Urinary bladder (tissue), 4 donors: ENCODE data around the gene CAPN6. TPM values are rescaled to one million over a fixed set of nuclear protein-coding genes. Genes with fewer than 3 reads are reported as not detected.

Experiments used
- DNase-seq: peaks from one replicate; pipeline ENCODE4 v3.0.0-alpha.2; 2015; ENCODE audit errors: extremely low spot score
- H3K27ac ChIP-seq: one replicate; pipeline ENCODE4 v1.5.1; 2013; ENCODE audit warnings: low read depth, mild to moderate bottlenecking, moderate library complexity
- H3K36me3 ChIP-seq: one replicate; pipeline ENCODE4 v1.6.1; 2013; ENCODE audit warnings: mild to moderate bottlenecking, moderate library complexity; ENCODE audit not compliant: insufficient read depth
- H3K4me1 ChIP-seq: one replicate; pipeline ENCODE4 v1.6.1; 2013; ENCODE audit warnings: mild to moderate bottlenecking, moderate library complexity; ENCODE audit not compliant: insufficient read depth
- H3K4me3 ChIP-seq: one replicate; pipeline ENCODE4 v1.5.1; 2013; ENCODE audit warnings: low read depth, low read length
- WGBS: extraction: QIAGEN DNeasy Blood & Tissue Kit; methylation state at CpG from one replicate; pipeline ENCODE4 v1.1.7; 2013; 5-methylcytosine and 5-hydroxymethylcytosine counted together
- polyA plus RNA-seq: library from polyadenylated mRNA; stranded (reverse); fragments of 200-250 nt; gene quantifications from one replicate; pipeline ENCODE4 v1.2.3, GENCODE V29; 2013
- total RNA-seq: library from RNA; depleted of rRNA; stranded (reverse); fragments of >200 nt; gene quantifications from one replicate; pipeline ENCODE4 v1.2.3, GENCODE V29; 2014
- donor health status: healthy with polysubstance abuse.
- donor health status: healthy.

CAPN6 gene
- 52.4 TPM for total RNA-seq
- 0.54 TPM for polyA plus RNA-seq

DNA sequence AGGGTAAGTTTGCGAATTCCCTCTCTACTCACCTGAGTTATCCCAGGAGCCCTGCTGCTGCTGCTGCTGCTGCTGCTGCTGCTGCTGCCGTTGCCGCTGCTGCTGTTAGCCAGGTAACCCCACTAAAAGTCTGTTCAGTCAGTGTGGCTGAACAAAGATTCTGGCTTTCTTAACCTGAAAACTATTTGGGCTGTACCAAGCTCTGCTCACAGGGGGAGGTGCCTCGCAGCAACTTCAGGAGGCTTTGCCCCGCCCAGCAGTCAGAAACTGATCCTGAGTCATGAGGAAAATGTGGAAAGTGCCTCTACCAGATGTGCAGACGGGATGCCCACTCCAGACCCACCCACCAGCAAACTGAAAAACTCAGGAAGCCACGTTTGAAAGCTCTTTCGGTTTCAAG, at the start of gene CAPN6:
CAPN6 (minus strand) TSS at position 145 of the 400 bp plus-strand sequence. CDS start 6,547 bp downstream, outside the sequence.
- peak; percentile 8 for DNase-seq
- H3K27ac ChIP-seq = no peak within 1 kb of the TSS
- 37% methylated on average over 8 of the region's 8 CpGs for WGBS

DNA sequence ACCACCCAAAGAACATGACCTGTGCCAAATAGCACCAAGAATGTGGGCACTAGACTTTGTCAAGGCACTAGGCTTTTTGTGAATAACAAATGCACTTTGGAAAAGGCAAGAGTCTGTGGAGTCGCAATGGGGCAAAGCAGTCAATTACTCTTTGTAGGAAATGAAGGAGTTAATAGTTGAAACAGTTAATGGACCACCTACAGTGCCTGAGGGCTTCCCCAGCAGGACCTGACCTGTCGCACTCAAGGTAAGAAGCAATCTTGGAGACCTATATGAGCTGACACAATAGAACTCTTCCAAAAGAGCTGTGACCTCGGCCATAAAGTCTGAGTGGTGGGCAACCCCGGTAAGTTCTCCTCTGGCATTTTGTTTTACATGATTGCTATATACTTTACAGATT, 49.2 kb upstream of the CAPN6 start:
- WGBS = 69% methylated on average over 4 of the region's 4 CpGs
- no peaks in the 10 kb centered on the region for H3K36me3 ChIP-seq
- no peak overlapping the region for H3K27ac ChIP-seq
- no peak overlapping the region for H3K4me3 ChIP-seq
- no peak for DNase-seq
- H3K4me1 ChIP-seq = no peaks in the 10 kb centered on the region

More for the DNA sequence above, at the start of gene CAPN6:
- no peaks in the 10 kb centered on the region for H3K36me3 ChIP-seq
- H3K4me1 ChIP-seq = no peaks in the 10 kb centered on the region
- H3K4me3 ChIP-seq = no peak within 1 kb of the TSS

DNA sequence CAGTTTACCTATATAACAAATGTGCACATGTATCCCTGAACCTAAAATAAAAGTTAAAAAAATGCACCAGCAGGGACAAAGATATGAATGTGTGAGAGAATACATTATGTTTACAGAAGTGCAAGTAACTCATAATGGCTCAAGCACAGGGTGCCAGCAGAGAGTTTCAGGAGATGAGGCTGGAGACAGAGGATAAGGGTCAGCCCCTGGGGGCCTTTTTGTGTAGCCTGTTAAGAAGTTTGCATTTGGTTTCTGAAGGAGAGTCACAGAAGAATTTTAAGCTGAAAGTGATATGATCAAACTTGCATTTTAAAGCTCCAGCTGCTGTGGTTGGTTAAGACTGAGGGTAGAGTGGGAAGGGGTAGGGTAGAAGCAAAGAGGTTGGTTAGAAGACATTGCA, 48.6 kb upstream of the CAPN6 start:
- no peak for DNase-seq
- Histone ChIP-seq H3K36me3 (no peaks in the 10 kb centered on the region), H3K27ac (no peak overlapping the region), H3K4me1 (no peaks in the 10 kb centered on the region), H3K4me3 (no peak overlapping the region)

DNA sequence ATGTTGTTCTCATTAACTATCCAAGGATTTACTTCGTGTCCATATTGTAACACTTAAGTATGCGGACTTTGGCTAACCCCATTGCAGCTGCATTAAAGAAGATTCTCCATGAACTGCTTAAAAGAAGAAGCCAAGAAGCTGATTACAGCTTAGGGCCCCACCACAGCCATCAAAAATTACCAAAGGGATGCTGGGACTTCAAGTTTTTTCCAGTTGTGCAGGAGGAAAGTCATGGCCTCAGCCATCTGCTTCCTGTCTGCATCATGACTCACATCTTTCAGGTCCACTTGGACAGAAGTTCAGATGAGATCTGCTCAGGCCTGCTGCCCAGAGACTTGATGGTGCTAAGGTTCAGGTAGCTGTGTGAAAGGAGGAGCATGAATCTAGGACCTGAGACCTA, 38.8 kb upstream of the CAPN6 start:
- Histone ChIP-seq H3K4me1 (no peaks in the 10 kb centered on the region), H3K36me3 (no peaks in the 10 kb centered on the region), H3K4me3 (no peak overlapping the region), H3K27ac (no peak overlapping the region)
- peak; percentile 26 for DNase-seq
- WGBS = 49% methylated on average over 2 of the region's 2 CpGs

DNA sequence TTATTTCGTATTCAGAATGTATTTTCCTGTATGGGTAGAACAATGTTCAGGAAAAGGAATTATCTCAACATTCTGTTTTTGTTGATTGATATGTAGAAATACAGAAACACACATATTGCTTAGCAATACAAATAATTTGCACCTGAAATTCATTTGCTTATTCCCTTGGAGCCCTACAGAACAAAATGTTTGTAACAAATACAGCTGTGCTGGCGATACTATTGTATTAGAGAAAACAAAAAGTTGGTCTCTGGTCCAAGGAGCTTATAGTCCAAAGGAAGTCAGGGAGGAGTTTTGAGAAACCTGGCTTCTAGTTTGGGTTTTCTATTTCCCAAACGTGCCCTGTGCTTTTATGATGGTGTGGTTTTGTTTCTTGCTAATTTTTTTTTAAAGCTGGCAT, 37.8 kb upstream of the CAPN6 start:
- DNase-seq = no peak
- 69% methylated on average over 3 of the region's 3 CpGs for WGBS

GRCh38 chrX:111302284-111302683, 32.0 kb upstream of the CAPN6 start:
- Histone ChIP-seq H3K4me1 (no peaks in the 10 kb centered on the region), H3K4me3 (no peak overlapping the region), H3K36me3 (no peaks in the 10 kb centered on the region), H3K27ac (no peak overlapping the region)
- 80% methylated on average over 2 of the region's 2 CpGs for WGBS
- no peak for DNase-seq

More for the DNA sequence above, 37.8 kb upstream of the CAPN6 start:
- no peak overlapping the region for H3K27ac ChIP-seq
- no peaks in the 10 kb centered on the region for H3K36me3 ChIP-seq
- no peak overlapping the region for H3K4me3 ChIP-seq
- H3K4me1 ChIP-seq = no peaks in the 10 kb centered on the region

- no peak for DNase-seq
- WGBS = 82% methylated on average over 3 of the region's 3 CpGs
- Histone ChIP-seq H3K36me3 (no peaks in the 10 kb centered on the region), H3K4me3 (no peak overlapping the region), H3K27ac (no peak overlapping the region), H3K4me1 (no peaks in the 10 kb centered on the region)
Measured at GRCh38 chrX:111288841-111289240, 18.6 kb upstream of the CAPN6 start.

DNA sequence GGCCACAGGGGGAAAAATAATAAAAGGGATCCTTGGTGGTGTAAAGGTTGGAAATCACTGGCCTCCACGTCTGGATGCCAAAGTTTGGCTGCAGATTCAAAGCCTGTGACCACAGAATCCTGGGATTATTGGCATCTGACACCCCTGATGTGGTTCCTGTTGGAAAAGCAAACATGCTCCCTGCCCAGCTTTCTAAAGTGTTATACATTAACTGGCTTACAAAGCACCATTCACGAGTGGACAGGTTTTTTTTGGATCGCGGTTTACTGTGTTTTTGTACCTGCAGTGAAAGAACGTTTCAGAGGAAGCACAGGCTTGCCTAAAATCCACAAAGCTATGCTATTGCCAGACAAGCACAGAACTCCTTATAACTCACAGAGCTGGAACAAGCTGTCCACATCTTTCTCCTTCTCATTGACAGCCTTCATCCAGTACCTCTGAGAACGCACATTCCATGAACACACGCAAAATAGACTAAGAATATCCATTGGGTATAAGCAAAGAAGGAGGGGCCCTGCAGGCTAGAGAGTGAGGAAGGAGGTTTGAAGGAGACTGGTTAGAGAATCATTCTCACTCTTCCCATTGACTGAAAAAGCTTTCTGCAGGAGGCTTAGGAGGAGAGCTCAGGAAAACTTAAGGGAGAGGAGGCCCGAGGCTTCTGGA, 14.5 kb upstream of the CAPN6 start:
- no peak for DNase-seq
- 63% methylated on average over 8 of the region's 8 CpGs for WGBS

GRCh38 chrX:111283446-111283845, 13.2 kb upstream of the CAPN6 start:
- H3K4me1 ChIP-seq = no peaks in the 10 kb centered on the region
- H3K27ac ChIP-seq = no peak overlapping the region
- DNase-seq = no peak
- no peaks in the 10 kb centered on the region for H3K36me3 ChIP-seq
- H3K4me3 ChIP-seq = no peak overlapping the region
- WGBS = 98% methylated on average over 2 of the region's 2 CpGs

More for the DNA sequence above, 14.5 kb upstream of the CAPN6 start:
- Histone ChIP-seq H3K4me1 (no peaks in the 10 kb centered on the region), H3K4me3 (no peak overlapping the region), H3K36me3 (no peaks in the 10 kb centered on the region), H3K27ac (no peak overlapping the region)

- Histone ChIP-seq H3K4me1 (no peaks in the 10 kb centered on the region), H3K27ac (no peak overlapping the region), H3K4me3 (no peak overlapping the region), H3K36me3 (no peaks in the 10 kb centered on the region)
- no peak for DNase-seq
- WGBS = 86% methylated on average over 1 of the region's 1 CpG
Measured at GRCh38 chrX:111282991-111283390, 12.7 kb upstream of the CAPN6 start.

- DNase-seq = no peak
- Histone ChIP-seq H3K4me1 (no peaks in the 10 kb centered on the region), H3K36me3 (no peaks in the 10 kb centered on the region), H3K4me3 (no peak overlapping the region), H3K27ac (no peak overlapping the region)
- WGBS = 91% methylated on average over 6 of the region's 6 CpGs
Measured at GRCh38 chrX:111282139-111282538, 11.9 kb upstream of the CAPN6 start.

GRCh38 chrX:111268506-111268905, 1.8 kb downstream of the CAPN6 start:
- Histone ChIP-seq H3K36me3 (no peaks in the 10 kb centered on the region), H3K4me3 (no peak overlapping the region), H3K27ac (no peak overlapping the region), H3K4me1 (no peaks in the 10 kb centered on the region)
- DNase-seq = no peak
- 33% methylated on average over 2 of the region's 2 CpGs for WGBS

GRCh38 chrX:111265486-111265885, 4.8 kb downstream of the CAPN6 start:
- no peak overlapping the region for H3K4me3 ChIP-seq
- DNase-seq = no peak

GRCh38 chrX:111264385-111264784, 5.9 kb downstream of the CAPN6 start:
- H3K4me3 ChIP-seq = no peak overlapping the region
- WGBS = 56% methylated on average over 2 of the region's 2 CpGs
- H3K27ac ChIP-seq = no peak overlapping the region
- no peaks in the 10 kb centered on the region for H3K4me1 ChIP-seq
- DNase-seq = no peak
- no peaks in the 10 kb centered on the region for H3K36me3 ChIP-seq

More at GRCh38 chrX:111265486-111265885, 4.8 kb downstream of the CAPN6 start:
- H3K4me1 ChIP-seq = no peaks in the 10 kb centered on the region
- no peak overlapping the region for H3K27ac ChIP-seq
- H3K36me3 ChIP-seq = no peaks in the 10 kb centered on the region
- 63% methylated on average over 2 of the region's 2 CpGs for WGBS

GRCh38 chrX:111262086-111262485, 8.2 kb downstream of the CAPN6 start:
- Histone ChIP-seq H3K4me1 (no peaks in the 10 kb centered on the region), H3K4me3 (no peak overlapping the region), H3K36me3 (no peaks in the 10 kb centered on the region), H3K27ac (no peak overlapping the region)
- DNase-seq = no peak
- WGBS = 59% methylated on average over 3 of the region's 3 CpGs
